ENCODE measurements around the gene ABCG2. TPM values are rescaled to one million over a fixed set of nuclear protein-coding genes. Genes with fewer than 3 reads are reported as not detected.
A peak's percentile ranks its signal among the peaks of the same experiment; 100 is the strongest.

The ABCG2 gene
- 310 and 332 TPM in 2 replicates for total RNA-seq (2014; rRNA removed; shearing (Covaris generic))

- in situ Hi-C loops (cut with HindIII; ENCODE audit: low sequenced_read_pairs): no loop called here
- peak; percentile 23 for DNase-seq (ENCODE audit: low spot score)
Measured at GRCh38 chr4:88158489-88159228, at the start of gene ABCG2. Gene ABCG2, minus strand, starts transcription at chr4:88158639. Its CDS starts 18,644 bp downstream, at chr4:88139995.

GRCh38 chr4:88208156-88208555, 49.7 kb upstream of the ABCG2 start:
- no peak for DNase-seq (ENCODE audit: low spot score)
- in situ Hi-C loops (cut with HindIII; ENCODE audit: low sequenced_read_pairs): loop anchor here (10.0 kb wide), 1 partner anchor 173 kb away; no protein-coding TSS in a partner anchor

GRCh38 chr4:88207171-88207570, 48.7 kb upstream of the ABCG2 start:
- in situ Hi-C loops (cut with HindIII; ENCODE audit: low sequenced_read_pairs): loop anchor here (10.0 kb wide), 1 partner anchor 172 kb away; no protein-coding TSS in a partner anchor
- no peak for DNase-seq (ENCODE audit: low spot score)

- DNase-seq (ENCODE audit: low spot score): peak; percentile 13
- in situ Hi-C loops (cut with HindIII; ENCODE audit: low sequenced_read_pairs): loop anchor here (10.0 kb wide), 1 partner anchor 170 kb away; no protein-coding TSS in a partner anchor
Measured at GRCh38 chr4:88204882-88205281, 46.4 kb upstream of the ABCG2 start.

GRCh38 chr4:88202443-88202842, 44.0 kb upstream of the ABCG2 start:
- no peak for DNase-seq (ENCODE audit: low spot score)
- in situ Hi-C loops (cut with HindIII; ENCODE audit: low sequenced_read_pairs): loop anchor here (10.0 kb wide), 1 partner anchor 168 kb away; no protein-coding TSS in a partner anchor

GRCh38 chr4:88200186-88200585, 41.7 kb upstream of the ABCG2 start:
- in situ Hi-C loops (cut with HindIII; ENCODE audit: low sequenced_read_pairs): loop anchor here (10.0 kb wide), 1 partner anchor 165 kb away; no protein-coding TSS in a partner anchor
- DNase-seq (ENCODE audit: low spot score): no peak

GRCh38 chr4:88196523-88197185, 38.2 kb upstream of the ABCG2 start:
- in situ Hi-C loops (cut with HindIII; ENCODE audit: low sequenced_read_pairs): no loop called here
- DNase-seq (ENCODE audit: low spot score): peak; percentile 35

GRCh38 chr4:88196013-88196365, 37.5 kb upstream of the ABCG2 start:
- in situ Hi-C loops (cut with HindIII; ENCODE audit: low sequenced_read_pairs): no loop called here
- peak; percentile 75 for DNase-seq (ENCODE audit: low spot score)

GRCh38 chr4:88195328-88196012, 37.0 kb upstream of the ABCG2 start:
- no peak for DNase-seq (ENCODE audit: low spot score)
- in situ Hi-C loops (cut with HindIII; ENCODE audit: low sequenced_read_pairs): no loop called here

- no peak for DNase-seq (ENCODE audit: low spot score)
- in situ Hi-C loops (cut with HindIII; ENCODE audit: low sequenced_read_pairs): no loop called here
Measured at GRCh38 chr4:88191404-88191803, 33.0 kb upstream of the ABCG2 start.

GRCh38 chr4:88189881-88190585, 31.6 kb upstream of the ABCG2 start:
- in situ Hi-C loops (cut with HindIII; ENCODE audit: low sequenced_read_pairs): no loop called here
- no peak for DNase-seq (ENCODE audit: low spot score)

GRCh38 chr4:88189418-88189738, 30.9 kb upstream of the ABCG2 start:
- in situ Hi-C loops (cut with HindIII; ENCODE audit: low sequenced_read_pairs): no loop called here

GRCh38 chr4:88188738-88189417, 30.4 kb upstream of the ABCG2 start:
- in situ Hi-C loops (cut with HindIII; ENCODE audit: low sequenced_read_pairs): no loop called here
- DNase-seq (ENCODE audit: low spot score): no peak

More at GRCh38 chr4:88189418-88189738, 30.9 kb upstream of the ABCG2 start:
- DNase-seq (ENCODE audit: low spot score): no peak

GRCh38 chr4:88187766-88188165, 29.3 kb upstream of the ABCG2 start:
- in situ Hi-C loops (cut with HindIII; ENCODE audit: low sequenced_read_pairs): no loop called here
- no peak for DNase-seq (ENCODE audit: low spot score)

- in situ Hi-C loops (cut with HindIII; ENCODE audit: low sequenced_read_pairs): no loop called here
- no peak for DNase-seq (ENCODE audit: low spot score)
Measured at GRCh38 chr4:88185906-88186305, 27.5 kb upstream of the ABCG2 start.

GRCh38 chr4:88179261-88179660, 20.8 kb upstream of the ABCG2 start:
- DNase-seq (ENCODE audit: low spot score): no peak
- in situ Hi-C loops (cut with HindIII; ENCODE audit: low sequenced_read_pairs): no loop called here

- DNase-seq (ENCODE audit: low spot score): no peak
- in situ Hi-C loops (cut with HindIII; ENCODE audit: low sequenced_read_pairs): no loop called here
Measured at GRCh38 chr4:88178626-88179231, 20.3 kb upstream of the ABCG2 start.

GRCh38 chr4:88177983-88178625, 19.7 kb upstream of the ABCG2 start:
- in situ Hi-C loops (cut with HindIII; ENCODE audit: low sequenced_read_pairs): no loop called here
- peak; percentile 55 for DNase-seq (ENCODE audit: low spot score)

Measured in G401 (cell line).